ENCODE data around the gene KLK1. TPM values are rescaled to one million over a fixed set of nuclear protein-coding genes. Genes with fewer than 3 reads are reported as not detected.

KLK1 gene
- total RNA-seq, 1 donor from 2014 or later: not detected

- Histone ChIP-seq H3K4me1 (no peaks in the 10 kb centered on the region), H3K27me3 (no peaks in the 10 kb centered on the region), H3K27ac (no peak overlapping the region), H3K4me3 (no peak overlapping the region), H3K36me3 (peaks cover 16% of the 10 kb centered on the region in 2 donors), H3K9me3 (no peaks in the 10 kb centered on the region)
- intact Hi-C loops (cut with DNase I): no loop called here
- no peak for TF ChIP-seq CTCF (IDR thresholded peaks at IDR 0.05)
- DNase-seq (ENCODE audit: low spot score in 2 of 2): no peak
Observed at GRCh38 chr19:50793558-50794065, 30.0 kb downstream of the KLK1 start.

- no peak for TF ChIP-seq CTCF (IDR thresholded peaks at IDR 0.05)
- Histone ChIP-seq H3K4me1 (no peaks in the 10 kb centered on the region), H3K27ac (no peak overlapping the region), H3K4me3 (no peak overlapping the region), H3K9me3 (no peaks in the 10 kb centered on the region), H3K36me3 (peaks cover 6% of the 10 kb centered on the region in 2 donors), H3K27me3 (no peaks in the 10 kb centered on the region)
- intact Hi-C loops (cut with DNase I): no loop called here
- DNase-seq (ENCODE audit: low spot score in 2 of 2): no peak
Observed at GRCh38 chr19:50792272-50793250, 31.0 kb downstream of the KLK1 start.

- no peak overlapping the region for H3K4me3 ChIP-seq
- H3K27ac ChIP-seq: no peak overlapping the region
- peaks cover 0 to under 1% of the 10 kb centered on the region in 2 donors for H3K36me3 ChIP-seq
- no peak for TF ChIP-seq CTCF (IDR thresholded peaks at IDR 0.05)
- no peaks in the 10 kb centered on the region for H3K4me1 ChIP-seq
- intact Hi-C loops (cut with DNase I): no loop called here
- H3K9me3 ChIP-seq: no peaks in the 10 kb centered on the region
- H3K27me3 ChIP-seq: no peaks in the 10 kb centered on the region
- no peak for DNase-seq (ENCODE audit: low spot score in 2 of 2)
Observed at GRCh38 chr19:50791594-50792271, 31.9 kb downstream of the KLK1 start.

- Histone ChIP-seq H3K27ac (no peak overlapping the region), H3K9me3 (no peaks in the 10 kb centered on the region), H3K36me3 (no peaks in the 10 kb centered on the region), H3K4me3 (no peak overlapping the region), H3K4me1 (no peaks in the 10 kb centered on the region), H3K27me3 (no peaks in the 10 kb centered on the region)
- no peak for TF ChIP-seq CTCF (IDR thresholded peaks at IDR 0.05)
- no peak for DNase-seq (ENCODE audit: low spot score in 2 of 2)
- intact Hi-C loops (cut with DNase I): no loop called here
Observed at GRCh38 chr19:50790922-50791467, 32.6 kb downstream of the KLK1 start.

- Histone ChIP-seq H3K27me3 (no peaks in the 10 kb centered on the region), H3K4me1 (no peaks in the 10 kb centered on the region), H3K4me3 (no peak within 1 kb of the TSS), H3K27ac (no peak within 1 kb of the TSS), H3K36me3 (no peaks in the 10 kb centered on the region), H3K9me3 (no peaks in the 10 kb centered on the region)
- no peak for TF ChIP-seq CTCF (IDR thresholded peaks at IDR 0.05)
- no peak for DNase-seq (ENCODE audit: low spot score in 2 of 2)
- intact Hi-C loops (cut with DNase I): no loop called here
Observed at GRCh38 chr19:50790396-50790795, 33.2 kb downstream of the KLK1 start, which contains the start of gene ACP4. ACP4 (plus strand) TSS chr19:50790415; CDS start chr19:50790415, 0 bp downstream.
